Calu3 (cell line): ENCODE results near the gene MSI2. TPM values are rescaled to one million over a fixed set of nuclear protein-coding genes. Genes with fewer than 3 reads are reported as not detected.

ENCODE experiments used
- BruUV-seq: library from RNA; stranded (reverse); fragments of 400-500 nt; replicated peaks from 2 replicates; lab custom pipeline; 2021; lab: Mats Ljungman, UMichigan
- CTCF ChIA-PET: fragments of 300-600 bp; sonication (Branson Sonifier 250); formaldehyde crosslinking; loops from one replicate; lab custom pipeline; 2022; ENCODE audit warnings: antibody characterized with exemption; lab: Charles Lee
- DNase-seq: peaks from one replicate; pipeline ENCODE4 v3.0.0; 2022
- H3K27ac Mint-ChIP-seq: one replicate; pipeline ENCODE4 v1.8.0; 2022; ENCODE audit warnings: mixed read lengths; ENCODE audit not compliant: unreplicated experiment
- H3K27me3 Mint-ChIP-seq: one replicate; pipeline ENCODE4 v1.8.0; 2022; ENCODE audit warnings: mixed read lengths; ENCODE audit not compliant: unreplicated experiment
- H3K36me3 Mint-ChIP-seq: one replicate; pipeline ENCODE4 v1.8.0; 2022; ENCODE audit warnings: mild to moderate bottlenecking, moderate library complexity, mixed read lengths; ENCODE audit not compliant: insufficient read depth, unreplicated experiment
- H3K4me1 Mint-ChIP-seq: one replicate; pipeline ENCODE4 v1.8.0; 2022; ENCODE audit warnings: mild to moderate bottlenecking, low read depth, mixed read lengths; ENCODE audit not compliant: unreplicated experiment
- H3K4me3 Mint-ChIP-seq: one replicate; pipeline ENCODE4 v1.8.0; 2022; ENCODE audit warnings: mild to moderate bottlenecking, low read depth, moderate library complexity, mixed read lengths; ENCODE audit not compliant: unreplicated experiment
- H3K9me3 Mint-ChIP-seq: one replicate; pipeline ENCODE4 v1.8.0; 2022; ENCODE audit warnings: low read depth, mixed read lengths; ENCODE audit not compliant: unreplicated experiment
- intact Hi-C: fragments of 100-400 bp; cut with micrococcal nuclease; formaldehyde crosslinking; loops from one replicate; pipeline ENCODE4 v1.10.0; 2022; ENCODE audit not compliant: unreplicated experiment
- total RNA-seq: library from RNA; stranded (reverse); gene quantifications from 2 replicates; pipeline ENCODE4 v1.2.3, GENCODE V29; 2022
- TF ChIP-seq, protein P1 (sequence below): fragments of 200-600 bp; IDR thresholded peaks from one replicate; pipeline ENCODE4 v1.8.0; 2022; ENCODE audit warnings: antibody characterized with exemption; ENCODE audit not compliant: unreplicated experiment

MSI2 gene
- total RNA-seq, 1 experiment from 2014 or later = 66.4 TPM

DNA sequence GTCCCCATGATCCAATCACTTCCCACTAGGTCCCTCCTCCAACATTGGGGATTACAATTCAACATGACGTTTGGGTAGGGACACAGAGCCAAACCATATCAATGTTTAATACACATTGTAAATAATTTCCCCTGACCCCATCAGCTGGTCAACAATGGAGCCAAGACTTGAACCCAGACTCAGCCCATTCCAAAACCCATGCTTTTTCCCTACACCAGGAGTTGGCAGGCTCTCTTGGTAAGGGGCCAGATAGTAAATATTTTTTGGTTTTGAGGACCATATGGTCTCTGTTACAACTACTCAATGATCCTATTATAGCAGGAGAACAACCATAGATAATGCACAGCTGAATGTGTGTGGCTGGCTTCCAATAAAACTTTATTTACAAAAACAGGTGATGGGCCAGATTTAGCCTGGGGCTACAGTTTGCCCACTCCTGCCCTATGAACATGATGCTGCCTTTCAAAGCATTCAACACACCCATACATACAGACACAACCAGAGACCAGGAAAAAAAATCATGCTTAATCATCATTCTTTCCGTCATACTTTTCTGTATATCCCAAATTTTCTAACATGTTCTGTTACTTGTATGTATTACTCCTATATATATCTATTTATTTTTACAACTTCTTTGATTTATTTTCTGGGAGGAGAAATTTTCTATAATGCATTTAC lies 22.1 kb upstream of the MSI2 start:
- Mint-ChIP-seq H3K9me3 (no peaks in the 10 kb centered on the region), H3K4me1 (no peaks in the 10 kb centered on the region), H3K27ac (no peak overlapping the region), H3K4me3 (no peak overlapping the region), H3K27me3 (peaks cover 45% of the 10 kb centered on the region), H3K36me3 (no peaks in the 10 kb centered on the region)
- no peak for DNase-seq
- CTCF ChIA-PET = no interaction called here
- TF ChIP-seq, protein P1, sequence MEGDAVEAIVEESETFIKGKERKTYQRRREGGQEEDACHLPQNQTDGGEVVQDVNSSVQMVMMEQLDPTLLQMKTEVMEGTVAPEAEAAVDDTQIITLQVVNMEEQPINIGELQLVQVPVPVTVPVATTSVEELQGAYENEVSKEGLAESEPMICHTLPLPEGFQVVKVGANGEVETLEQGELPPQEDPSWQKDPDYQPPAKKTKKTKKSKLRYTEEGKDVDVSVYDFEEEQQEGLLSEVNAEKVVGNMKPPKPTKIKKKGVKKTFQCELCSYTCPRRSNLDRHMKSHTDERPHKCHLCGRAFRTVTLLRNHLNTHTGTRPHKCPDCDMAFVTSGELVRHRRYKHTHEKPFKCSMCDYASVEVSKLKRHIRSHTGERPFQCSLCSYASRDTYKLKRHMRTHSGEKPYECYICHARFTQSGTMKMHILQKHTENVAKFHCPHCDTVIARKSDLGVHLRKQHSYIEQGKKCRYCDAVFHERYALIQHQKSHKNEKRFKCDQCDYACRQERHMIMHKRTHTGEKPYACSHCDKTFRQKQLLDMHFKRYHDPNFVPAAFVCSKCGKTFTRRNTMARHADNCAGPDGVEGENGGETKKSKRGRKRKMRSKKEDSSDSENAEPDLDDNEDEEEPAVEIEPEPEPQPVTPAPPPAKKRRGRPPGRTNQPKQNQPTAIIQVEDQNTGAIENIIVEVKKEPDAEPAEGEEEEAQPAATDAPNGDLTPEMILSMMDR = no peak
- intact Hi-C loops = no loop called here
- BruUV-seq = no TSS peak

DNA sequence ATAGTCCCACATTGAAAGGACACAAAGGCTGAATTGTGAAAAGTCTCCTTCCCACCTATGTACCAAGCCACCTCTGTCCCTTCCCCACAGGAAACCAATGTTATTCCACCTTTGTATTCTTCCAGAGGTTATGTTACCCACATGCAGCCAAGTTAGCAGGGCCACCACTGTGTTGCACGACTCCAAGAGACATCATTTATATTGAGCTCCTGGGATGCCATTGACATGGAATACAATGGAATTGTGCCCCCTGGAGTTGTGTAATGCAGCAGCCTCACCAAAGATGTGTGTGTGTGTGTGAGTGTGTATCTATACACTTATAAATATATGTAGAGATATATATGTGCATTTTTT lies 21.6 kb upstream of the MSI2 start:
- H3K27ac Mint-ChIP-seq = no peak overlapping the region
- no peaks in the 10 kb centered on the region for H3K9me3 Mint-ChIP-seq

DNA sequence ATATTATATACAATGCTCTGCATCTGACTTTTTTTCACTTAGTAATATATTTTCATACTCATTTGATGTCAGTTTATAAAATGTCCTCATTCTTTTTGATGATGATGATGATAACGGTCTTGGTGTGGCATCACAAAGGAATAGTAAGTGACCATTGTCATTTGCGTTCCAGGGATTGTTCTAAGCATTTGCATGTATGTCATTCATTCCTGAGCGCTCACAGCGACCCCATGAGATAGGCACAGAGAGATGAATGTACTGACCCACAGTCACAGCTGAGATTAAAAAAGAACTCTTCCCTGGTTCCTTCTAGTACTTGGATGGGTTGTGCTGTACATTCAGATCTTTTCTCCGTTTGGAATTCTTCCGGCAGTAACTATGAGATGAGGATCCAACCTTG lies 21.2 kb upstream of the MSI2 start:
- DNase-seq = no peak

More for the DNA sequence above, 21.6 kb upstream of the MSI2 start:
- intact Hi-C loops = no loop called here
- CTCF ChIA-PET = no interaction called here
- peaks cover 45% of the 10 kb centered on the region for H3K27me3 Mint-ChIP-seq
- H3K4me1 Mint-ChIP-seq = no peaks in the 10 kb centered on the region
- no TSS peak for BruUV-seq
- no peaks in the 10 kb centered on the region for H3K36me3 Mint-ChIP-seq
- H3K4me3 Mint-ChIP-seq = no peak overlapping the region
- TF ChIP-seq, protein P1 = no peak
- no peak for DNase-seq

DNA sequence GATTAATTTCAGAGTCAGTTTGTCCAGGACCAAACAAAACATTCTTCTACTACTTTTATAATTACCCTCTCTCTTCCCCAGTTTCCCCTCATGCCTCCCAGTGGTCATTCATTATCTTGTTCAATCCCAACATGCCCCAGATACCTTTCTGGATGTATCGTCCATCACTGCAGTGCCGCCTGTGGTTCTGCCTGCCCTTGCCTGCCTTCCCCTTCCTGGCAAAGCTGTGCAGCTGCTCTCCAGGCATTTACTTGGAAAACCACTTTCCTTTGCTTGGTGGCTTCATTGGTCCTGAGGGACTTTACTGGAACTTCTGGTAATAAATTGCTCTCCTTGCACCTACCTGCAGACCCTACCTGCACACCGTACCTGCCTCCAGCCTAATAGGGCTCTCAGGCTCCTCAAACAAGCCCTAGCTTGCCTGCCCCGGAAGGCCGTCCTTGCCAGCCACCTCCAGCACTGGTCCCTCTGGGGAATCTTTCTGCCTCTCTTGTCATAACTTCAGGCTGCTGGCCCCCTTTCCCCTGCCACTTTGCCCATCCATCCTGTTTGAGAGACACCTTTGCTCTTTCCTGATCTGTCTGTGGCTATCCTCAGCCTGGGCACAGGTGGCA lies 19.5 kb upstream of the MSI2 start:
- Mint-ChIP-seq H3K9me3 (no peaks in the 10 kb centered on the region), H3K27ac (no peak overlapping the region), H3K4me3 (no peak overlapping the region), H3K36me3 (no peaks in the 10 kb centered on the region), H3K4me1 (no peaks in the 10 kb centered on the region), H3K27me3 (peaks cover 54% of the 10 kb centered on the region)
- no TSS peak for BruUV-seq
- DNase-seq = no peak
- intact Hi-C loops = no loop called here
- TF ChIP-seq, protein P1 = no peak
- CTCF ChIA-PET = interaction anchor here (0.6 kb wide), 1 partner anchor 273 kb away, joined by 3 read pairs; no protein-coding TSS in a partner anchor

More for the DNA sequence above, 21.2 kb upstream of the MSI2 start:
- no peaks in the 10 kb centered on the region for H3K9me3 Mint-ChIP-seq
- H3K27ac Mint-ChIP-seq = no peak overlapping the region
- intact Hi-C loops = no loop called here
- CTCF ChIA-PET = interaction anchor here (0.5 kb wide), 1 partner anchor 522 kb away, joined by 3 read pairs; no protein-coding TSS in a partner anchor
- TF ChIP-seq, protein P1 = no peak
- H3K36me3 Mint-ChIP-seq = no peaks in the 10 kb centered on the region
- BruUV-seq = no TSS peak
- H3K4me3 Mint-ChIP-seq = no peak overlapping the region
- peaks cover 45% of the 10 kb centered on the region for H3K27me3 Mint-ChIP-seq
- H3K4me1 Mint-ChIP-seq = no peaks in the 10 kb centered on the region
